Activated T-helper 1 cell treated with Interleukin-2 at 50 U/mL for 16 hours (primary cell): ENCODE data around the gene PEDS1.
"Not testable (repeated sequence)": the region's sequence is repeated elsewhere in the genome, so short reads cannot be mapped to it uniquely, and the experiment has no call there.

ENCODE experiments used
- DNase-seq: peaks from one replicate; pipeline ENCODE4 v3.0.0-alpha.2; 2020; ENCODE audit warnings: low read depth

The PEDS1 gene

GRCh38 chr20:50153500-50154377, at the start of gene PEDS1:
TSS of gene PEDS1 (minus strand) at chr20:50153723. CDS start at chr20:50153637, 86 bp downstream.
- DNase-seq, result peak; percentile 78

DNA sequence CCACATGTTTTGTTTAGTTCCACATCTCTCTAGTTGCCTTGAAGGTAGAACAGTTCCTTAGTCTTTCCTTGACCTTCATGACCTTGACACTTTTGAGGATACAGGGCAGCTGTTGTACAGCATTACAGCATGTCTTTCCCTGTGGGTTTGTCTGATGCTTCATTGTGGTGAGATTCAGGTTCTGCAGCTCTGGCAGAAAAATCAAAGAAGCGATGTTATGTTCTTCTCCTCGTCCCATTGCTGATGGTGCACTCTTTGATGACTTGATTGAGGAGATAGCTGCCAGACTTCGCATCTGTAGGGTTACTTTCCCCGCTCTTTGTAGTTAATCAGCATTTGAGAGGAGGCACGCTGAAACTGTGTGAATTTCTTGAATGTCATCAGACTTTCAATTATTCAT, 49.2 kb upstream of the PEDS1 start:
- no peak for DNase-seq

GRCh38 chr20:50201710-50202109, 48.2 kb upstream of the PEDS1 start:
- DNase-seq, result not testable (repeated sequence)

- DNase-seq, result no peak
Observed at GRCh38 chr20:50200482-50201104, 47.1 kb upstream of the PEDS1 start.

DNA sequence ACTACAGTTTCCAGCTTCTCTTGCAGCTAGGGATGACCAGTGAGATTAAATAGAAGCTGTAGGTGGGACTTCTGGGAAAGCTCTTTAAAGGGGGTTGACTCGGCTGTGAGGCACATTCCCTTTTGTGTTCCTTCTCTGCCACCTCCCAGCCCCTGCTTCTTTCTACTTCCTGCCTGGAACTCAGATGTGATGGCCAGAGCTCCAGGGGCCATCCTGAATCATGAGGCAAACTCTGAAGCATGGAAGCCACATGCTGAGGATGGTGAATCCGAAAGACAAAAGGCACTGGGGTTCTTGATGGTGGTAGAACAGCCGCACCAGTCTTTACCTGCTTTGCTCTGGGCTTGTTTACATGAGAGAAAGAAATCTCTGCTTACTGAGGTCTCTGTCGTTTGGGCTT, 46.2 kb upstream of the PEDS1 start:
- no peak for DNase-seq

- DNase-seq, result no peak
Observed at GRCh38 chr20:50198716-50199115, 45.2 kb upstream of the PEDS1 start.

GRCh38 chr20:50198180-50198666, 44.7 kb upstream of the PEDS1 start:
- DNase-seq, result no peak

DNA sequence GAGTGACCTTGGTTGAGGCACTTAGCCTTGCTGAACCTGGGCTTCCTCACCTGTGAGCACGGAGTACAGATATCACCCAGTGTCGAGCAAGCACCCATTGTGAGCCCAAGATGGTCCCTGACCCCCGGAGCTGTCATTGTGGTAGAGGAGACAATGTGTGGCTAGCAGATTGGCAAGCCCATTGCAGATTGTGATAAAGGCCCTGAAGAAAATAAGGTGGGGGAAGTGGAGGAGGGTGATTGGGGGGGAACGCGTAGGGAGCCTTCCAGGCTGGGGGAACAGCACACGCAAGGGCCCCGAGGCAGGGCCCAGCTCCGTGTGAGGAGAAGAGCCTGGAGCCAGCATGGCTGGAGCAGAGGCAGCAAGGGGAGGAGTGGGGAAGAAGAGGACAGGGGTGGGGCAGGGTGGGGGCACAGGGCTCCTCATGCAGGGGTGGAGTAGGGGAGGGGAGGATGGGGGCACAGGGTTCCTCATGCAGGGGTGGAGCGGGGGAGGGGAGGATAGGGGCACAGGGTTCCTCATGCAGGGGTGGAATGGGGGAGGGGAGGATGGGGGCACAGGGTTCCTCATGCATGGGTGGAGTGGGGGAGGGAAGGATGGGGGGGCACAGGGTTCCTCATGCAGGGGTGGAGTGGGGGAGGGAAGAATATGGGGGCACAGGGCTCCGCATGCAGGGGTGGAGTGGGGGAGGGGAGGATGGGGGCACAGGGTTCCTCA, 44.1 kb upstream of the PEDS1 start:
- DNase-seq, result no peak

GRCh38 chr20:50196896-50197295, 43.4 kb upstream of the PEDS1 start:
- no peak for DNase-seq

- DNase-seq, result no peak
Observed at GRCh38 chr20:50196248-50196647, 42.7 kb upstream of the PEDS1 start.

DNA sequence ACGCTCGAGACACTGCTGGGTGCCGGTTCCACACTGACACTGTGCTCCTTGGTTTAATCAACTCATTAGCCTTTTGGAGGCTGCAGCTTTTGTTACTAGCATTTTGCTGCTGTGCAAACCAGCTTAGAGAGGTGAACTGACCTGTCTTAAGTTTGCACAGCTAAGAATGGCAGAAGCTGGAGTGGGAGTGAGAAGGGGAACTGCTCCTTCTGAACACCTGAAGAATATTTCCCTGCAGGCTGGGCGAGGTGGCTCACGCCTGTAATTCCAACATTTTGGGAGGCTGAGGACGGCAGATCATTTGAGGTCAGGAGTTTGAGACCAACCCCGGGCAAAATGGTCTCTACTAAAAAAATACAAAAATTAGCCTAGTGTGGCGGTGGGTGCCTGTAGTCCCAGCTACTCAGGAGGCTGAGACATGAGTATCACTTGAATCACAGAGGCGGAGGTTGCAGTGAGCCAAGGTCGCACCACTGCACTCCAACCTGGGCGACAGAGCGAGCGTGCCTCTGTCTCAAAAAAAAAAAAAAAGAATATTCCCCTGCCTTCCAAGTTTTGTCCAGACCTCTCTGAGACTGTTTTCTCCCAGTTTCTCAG, 42.1 kb upstream of the PEDS1 start:
- no peak for DNase-seq

GRCh38 chr20:50194831-50195523, 41.5 kb upstream of the PEDS1 start:
- DNase-seq, result no peak

GRCh38 chr20:50194422-50194830, 40.9 kb upstream of the PEDS1 start:
- DNase-seq, result no peak

DNA sequence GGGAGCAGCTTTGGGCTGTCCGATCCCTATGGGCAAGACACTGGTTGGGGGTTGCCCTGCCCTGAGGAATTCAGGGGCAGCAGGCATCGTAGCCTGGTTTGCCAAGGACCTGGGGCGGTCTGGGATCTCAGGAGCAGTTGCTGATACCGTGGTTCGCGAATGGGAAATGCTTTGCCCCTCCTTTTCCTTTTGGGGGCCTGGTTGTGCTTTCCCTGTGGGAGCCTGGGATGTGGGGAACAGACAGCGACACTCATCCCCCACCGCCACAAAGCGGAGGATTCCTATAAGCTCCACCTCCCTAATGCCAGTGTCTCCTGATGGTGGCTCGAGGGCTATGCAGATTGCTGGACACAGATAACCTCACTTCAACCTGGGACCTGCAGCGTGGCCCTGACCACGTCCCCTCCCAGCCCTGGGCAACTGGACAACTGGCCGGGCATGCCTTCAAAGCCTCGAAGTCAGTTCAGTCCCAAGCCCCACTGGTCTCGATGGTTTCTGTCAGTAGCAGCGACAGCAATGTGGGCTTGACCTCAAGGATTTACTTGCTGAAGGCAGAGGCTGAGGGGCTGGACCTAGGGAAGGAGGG, 40.4 kb upstream of the PEDS1 start:
- no peak for DNase-seq

DNA sequence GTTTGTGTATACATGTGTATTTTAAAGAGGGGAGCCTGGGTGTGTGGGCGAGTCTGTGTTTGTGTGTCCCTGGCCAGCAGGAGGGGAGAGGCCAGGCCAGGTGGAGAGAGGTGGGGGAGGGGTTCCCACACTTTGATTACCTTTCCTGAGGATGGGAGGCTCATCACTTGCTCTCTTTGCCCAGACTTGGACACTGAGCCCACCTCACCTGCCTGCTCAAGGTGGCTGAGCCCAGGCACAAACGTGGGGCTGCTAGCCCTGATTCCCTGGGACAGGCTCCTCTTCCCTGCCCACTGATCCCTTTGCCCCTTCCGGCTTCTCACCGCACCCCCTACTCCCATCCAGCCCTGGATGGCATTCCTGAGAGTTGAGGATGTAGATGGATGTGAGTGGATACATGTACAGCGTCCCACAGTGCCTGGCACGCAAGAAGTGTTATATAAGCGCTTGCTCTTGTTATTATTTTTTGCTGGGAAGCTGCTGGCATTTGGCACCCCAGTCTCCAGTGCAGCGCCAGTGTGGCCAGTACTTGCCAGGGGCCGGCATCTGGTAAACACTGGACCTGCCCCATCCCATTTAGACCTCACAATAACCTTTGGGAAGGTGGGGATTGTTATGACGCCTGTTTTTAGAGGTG, 39.8 kb upstream of the PEDS1 start:
- DNase-seq, result no peak

DNA sequence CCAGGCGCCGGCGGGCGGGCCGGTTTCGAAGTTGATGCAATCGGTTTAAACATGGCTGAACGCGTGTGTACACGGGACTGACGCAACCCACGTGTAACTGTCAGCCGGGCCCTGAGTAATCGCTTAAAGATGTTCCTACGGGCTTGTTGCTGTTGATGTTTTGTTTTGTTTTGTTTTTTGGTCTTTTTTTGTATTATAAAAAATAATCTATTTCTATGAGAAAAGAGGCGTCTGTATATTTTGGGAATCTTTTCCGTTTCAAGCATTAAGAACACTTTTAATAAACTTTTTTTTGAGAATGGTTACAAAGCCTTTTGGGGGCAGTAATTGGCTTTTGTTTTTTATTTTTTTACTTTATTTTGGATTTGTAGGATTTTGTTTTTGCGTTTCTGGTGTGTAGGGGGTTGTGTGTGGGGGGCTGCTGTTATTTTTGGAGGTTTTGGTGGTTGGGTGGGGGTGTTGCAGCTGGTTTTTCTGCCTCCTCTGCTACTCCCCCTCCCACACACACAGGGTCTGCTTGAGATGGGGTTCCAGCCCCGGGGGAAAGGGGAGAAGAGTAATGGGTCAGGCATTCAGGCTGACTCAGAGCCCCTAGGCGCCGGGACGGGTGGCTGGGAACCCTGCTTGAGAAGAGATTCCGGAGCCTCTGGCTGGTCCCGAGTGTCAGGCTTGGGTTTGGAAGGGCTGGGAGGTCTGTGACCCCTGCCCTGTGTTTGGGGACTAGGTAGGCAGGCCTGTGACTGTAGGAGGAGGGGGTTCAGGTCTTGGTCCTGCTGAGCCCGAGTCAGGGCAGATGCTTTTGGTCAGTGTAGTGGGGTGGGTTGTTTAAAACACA, 39.1 kb upstream of the PEDS1 start:
- peak; percentile 66 for DNase-seq

- peak; percentile 43 for DNase-seq
Observed at GRCh38 chr20:50191544-50192363, 38.2 kb upstream of the PEDS1 start.

- DNase-seq, result peak; percentile 51
Observed at GRCh38 chr20:50191065-50191543, 37.6 kb upstream of the PEDS1 start.
